22Rv1 (cell line): ENCODE measurements around the gene TSTD2.

Experiments
- CTCF ChIP-seq: fragments of 450-650 bp; IDR thresholded peaks from 2 replicates; pipeline ENCODE4 v1.5.1; 2017; ENCODE audit warnings: mild to moderate bottlenecking
- ZFX ChIP-seq: fragments of 450-650 bp; IDR thresholded peaks from 2 replicates; pipeline ENCODE4 v1.6.1; 2017; ENCODE audit warnings: antibody characterized with exemption, borderline replicate concordance

DNA sequence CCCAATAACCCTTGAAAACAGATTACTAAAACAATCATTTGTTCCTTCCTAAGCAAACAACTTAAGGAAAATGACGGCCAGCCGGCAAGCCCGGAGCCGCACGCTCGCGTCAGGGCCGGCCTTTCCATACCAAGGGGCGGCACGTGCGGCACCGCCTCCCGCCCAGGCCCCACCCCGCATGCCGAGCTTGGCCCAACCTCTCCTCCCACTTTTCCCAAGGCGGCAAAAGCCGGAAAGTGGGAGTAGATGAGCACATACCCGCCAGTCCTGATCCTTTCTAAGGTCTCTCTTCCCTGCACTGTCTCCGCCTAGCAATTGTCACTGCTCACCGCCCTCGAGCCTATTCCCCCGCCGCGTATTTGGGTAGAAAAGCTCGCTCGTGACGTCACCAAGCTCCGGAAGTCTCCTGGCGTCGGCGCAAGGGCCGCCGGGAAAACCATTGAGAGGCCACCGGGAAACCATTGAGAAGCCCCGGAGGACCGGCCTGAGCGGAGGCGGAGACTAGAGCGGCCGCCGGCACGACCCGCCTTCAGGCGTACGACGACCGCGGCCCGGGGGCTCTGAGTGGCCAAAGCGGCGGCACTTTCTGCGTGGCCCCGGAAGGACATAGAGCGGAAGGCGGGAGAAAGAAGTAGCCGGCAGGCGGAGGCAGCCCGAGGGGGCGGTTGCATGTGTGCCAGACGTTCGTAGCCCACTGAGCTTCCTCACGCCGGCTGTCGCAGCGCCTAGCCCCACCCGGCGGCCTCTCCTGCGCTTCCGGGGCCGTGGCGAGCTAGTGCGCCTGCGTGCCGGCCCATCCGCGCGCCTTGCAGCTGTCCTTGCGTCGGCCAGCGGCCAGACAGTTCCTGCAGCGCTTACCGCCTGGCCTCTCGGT lies at the start of gene TSTD2, which contains the start of gene NCBP1:
- TF ChIP-seq CTCF (no peak), ZFX (no peak)
